HepG2 (cell line): Measurements from ENCODE around the gene SLC35B1. TPM values are rescaled to one million over a fixed set of nuclear protein-coding genes. Genes with fewer than 3 reads are reported as not detected.
A peak's percentile ranks its signal among the peaks of the same experiment; 100 is the strongest.

ENCODE experiments used
- ATAC-seq: fragments of 200-7000 bp; cut with Tn5 transposase; 3 replicates; pipeline ENCODE4 v1.9.1; 2020; ENCODE audit warnings: mild to moderate bottlenecking, moderate library complexity
- BruUV-seq: library from RNA; stranded (reverse); fragments of 400-500 nt; replicated peaks from 2 replicates; lab custom pipeline; 2021; lab: Mats Ljungman, UMichigan
- CTCF ChIA-PET: fragments of 300-600 bp; formaldehyde crosslinking; extraction: SDS; loops from one replicate; lab custom pipeline; 2021; ENCODE audit warnings: low total read pairs, inconsistent platforms, low intra/inter-chr PET ratio; lab: Yijun Ruan, JAX
- POLR2A ChIA-PET: fragments of 350-600 bp; sonication (Branson Sonifier 250); formaldehyde crosslinking; loops from one replicate; lab custom pipeline; 2020; ENCODE audit warnings: antibody characterized with exemption, inconsistent platforms; lab: Yijun Ruan, JAX
- DNase-seq: peaks from one replicate; pipeline ENCODE4 v3.0.0-alpha.2; 2015; ENCODE audit warnings: low spot score
- FAIRE-seq: peaks from 3 replicates; lab custom pipeline; 2011; peaks lifted over from hg19 to GRCh38; lab: Jason Lieb, UNC
- H2AFZ ChIP-seq: one replicate; pipeline ENCODE4 v1.6.1; 2011; ENCODE audit warnings: low read length, inconsistent platforms
- H3K27ac ChIP-seq: fragments of 300-600 bp; 3 replicates; pipeline ENCODE4 v1.8.0; 2011; ENCODE audit warnings: mixed run types, mild to moderate bottlenecking, mixed read lengths, low read length, inconsistent platforms; ENCODE audit not compliant: insufficient read depth; ENCODE audit errors: extremely low read length
- H3K27me3 ChIP-seq, 2 experiments: fragments of 200-600 bp in 1 of 2; 2 replicates in 1 of 2; 3 replicates in 1 of 2; pipeline versions ENCODE4 v1.6.0 to v1.8.0; 2011; ENCODE audit warnings: low read length in 2 of 2, mild to moderate bottlenecking in 2 of 2, moderate library complexity in 2 of 2, inconsistent platforms in 1 of 2; ENCODE audit not compliant: insufficient read depth in 2 of 2, control insufficient read depth in 1 of 2
- H3K36me3 ChIP-seq, 2 experiments: fragments of 200-600 bp in 1 of 2; replicated peaks in 1 of 2; 2 replicates in 1 of 2; 3 replicates in 1 of 2; pipeline versions ENCODE4 v1.5.1 to v1.8.0; 2011; ENCODE audit warnings: low read length in 2 of 2, inconsistent platforms in 1 of 2; ENCODE audit not compliant: insufficient read depth in 2 of 2, control insufficient read depth in 1 of 2
- H3K4me1 ChIP-seq: 2 replicates; pipeline ENCODE4 v1.5.1; 2012; ENCODE audit warnings: low read length, inconsistent platforms; ENCODE audit not compliant: insufficient read depth
- H3K4me2 ChIP-seq: 2 replicates; pipeline ENCODE4 v1.6.0; 2011; ENCODE audit warnings: low read depth, low read length, inconsistent platforms
- H3K4me3 ChIP-seq, 3 experiments: fragments of 200-600 bp in 1 of 3; sonication (generic), shearing (Covaris generic) in 1 of 3; replicated peaks in 1 of 3; 2 replicates each; pipeline ENCODE4 v1.5.1; 2011 to 2016; ENCODE audit warnings: low read length in 3 of 3, inconsistent platforms in 2 of 3, low read depth in 2 of 3, mild to moderate bottlenecking in 2 of 3, control low read depth in 1 of 3, mixed read lengths in 1 of 3; ENCODE audit not compliant: insufficient read depth in 1 of 3
- H3K79me2 ChIP-seq: one replicate; pipeline ENCODE4 v1.6.1; 2011; ENCODE audit warnings: low read length, inconsistent platforms; ENCODE audit not compliant: insufficient read depth
- H3K9ac ChIP-seq: 2 replicates; pipeline ENCODE4 v1.6.0; 2011; ENCODE audit warnings: mild to moderate bottlenecking, low read depth, low read length, inconsistent platforms; ENCODE audit not compliant: insufficient read depth
- H3K9me3 ChIP-seq: 2 replicates; pipeline ENCODE4 v1.5.1; 2012; ENCODE audit warnings: mild to moderate bottlenecking, low read length
- H4K20me1 ChIP-seq: 2 replicates; pipeline ENCODE4 v1.6.0; 2011; ENCODE audit warnings: inconsistent platforms, mild to moderate bottlenecking, low read length, moderate library complexity; ENCODE audit not compliant: insufficient read depth
- HES4 ChIP-seq: sonication (generic); formaldehyde crosslinking; IDR thresholded peaks from 2 replicates; pipeline ENCODE4 v1.9.0; 2021; ENCODE audit warnings: mild to moderate bottlenecking, missing genetic modification reagents, borderline replicate concordance
- KLF16 ChIP-seq, 2 experiments: sonication (generic) in 1 of 2; formaldehyde crosslinking in 1 of 2; IDR thresholded peaks; 2 replicates each; pipeline versions ENCODE4 v1.6.1 to v1.8.0; 2016 to 2023; ENCODE audit warnings: missing genetic modification reagents in 2 of 2, missing compliant biosample characterization in 1 of 2
- MZF1 ChIP-seq: sonication (generic); formaldehyde crosslinking; IDR thresholded peaks from 2 replicates; pipeline ENCODE4 v1.8.1; 2023; ENCODE audit warnings: mild to moderate bottlenecking, missing genetic modification reagents, borderline replicate concordance
- PAWR ChIP-seq: sonication (generic); formaldehyde crosslinking; IDR thresholded peaks from 2 replicates; pipeline ENCODE4 v1.4.0; 2020; ENCODE audit warnings: missing genetic modification reagents, mild to moderate bottlenecking, borderline replicate concordance
- RBFOX2 ChIP-seq: fragments of 200-400 bp; formaldehyde crosslinking; IDR thresholded peaks from 2 replicates; pipeline ENCODE4 v1.6.1; 2017; ENCODE audit warnings: low read depth, mild to moderate bottlenecking, low read length
- TRIM24 ChIP-seq: sonication (generic); formaldehyde crosslinking; IDR thresholded peaks from 2 replicates; pipeline ENCODE4 v1.8.0; 2022; ENCODE audit warnings: mild to moderate bottlenecking, missing genetic modification reagents
- ZNF577 ChIP-seq: sonication (generic); formaldehyde crosslinking; IDR thresholded peaks from 2 replicates; pipeline ENCODE4 v1.4.0; 2020; ENCODE audit warnings: mild to moderate bottlenecking, low read depth, missing genetic modification reagents, borderline replicate concordance
- WGBS: methylation state at CpG from one replicate; pipeline ENCODE4 v1.1.6; 2017; ENCODE audit warnings: low lambda C conversion rate; 5-methylcytosine and 5-hydroxymethylcytosine counted together
- in situ Hi-C: cut with HindIII; loops from 2 replicates; pipeline ENCODE4 v1.10.0; 2017; ENCODE audit warnings: low pct_unique_long_range_greater_than_20kb; ENCODE audit not compliant: extremely low pct_ligation_motif_present
- intact Hi-C: fragments of 100-400 bp; cut with micrococcal nuclease; formaldehyde crosslinking; loops from one replicate; pipeline ENCODE4 v1.10.0; 2022; ENCODE audit not compliant: unreplicated experiment
- polyA plus RNA-seq, 8 experiments: library from polyadenylated mRNA; depleted of rRNA in 3 of 8; stranded (reverse) in 7 of 8; unstranded in 1 of 8; fragments of >200 nt; fragmentation: Illumina TruSeq in 4 of 8; extraction: Trizol in 4 of 8; gene quantifications; 2 replicates each; pipeline versions ENCODE4 v1.2.1 to v1.2.3, GENCODE V29; 2011 to 2016; ENCODE audit warnings: low read depth in 4 of 8, missing spikeins in 1 of 8, mixed read lengths in 1 of 8; ENCODE audit not compliant: insufficient read depth in 1 of 8
- total RNA-seq, 5 experiments: library from RNA; depleted of rRNA; stranded (reverse); fragments of >200 nt; fragmentation: Illumina TruSeq; extraction: Trizol; gene quantifications; 2 replicates each; pipeline ENCODE4 v1.2.3, GENCODE V29; 2016; ENCODE audit warnings: low read depth in 1 of 5
- TF ChIP-seq, protein P1 (sequence below): sonication (generic); formaldehyde crosslinking; IDR thresholded peaks from 2 replicates; pipeline ENCODE4 v1.9.0; 2022; ENCODE audit warnings: missing genetic modification reagents, mild to moderate bottlenecking, borderline replicate concordance

SLC35B1 gene
- total and polyA plus RNA-seq, 2 of the 13 experiments (the other 11 are each of a cell fraction or from before 2014, with no cell fraction given) = 99.6 to 113 TPM

GRCh38 chr17:49670002-49670401, 37.8 kb downstream of the SLC35B1 start:
- no peak for ATAC-seq
- WGBS = 94% methylated on average over 1 of the region's 1 CpG
- intact Hi-C loops = no loop called here
- Histone ChIP-seq H3K9me3 (no peaks in the 10 kb centered on the region), H3K9ac (no peak overlapping the region), H3K4me1 (peaks cover 8% of the 10 kb centered on the region), H3K4me3 (no peak overlapping the region), H3K27me3 (no peaks in the 10 kb centered on the region), H4K20me1 (0 out of 2 replicates have a peak, but pooled peaks cover under 1% of the 10 kb centered on the region), H3K79me2 (peaks cover 75% of the 10 kb centered on the region), H3K27ac (no peak overlapping the region), H2AFZ (no peak overlapping the region), H3K4me2 (no peak overlapping the region), H3K36me3 (peaks cover 2 to 18% of the 10 kb centered on the region in 2 experiments)
- no TSS peak for BruUV-seq
- in situ Hi-C loops = no loop called here
- no peak for FAIRE-seq
- POLR2A ChIA-PET = interaction anchor here (0.6 kb wide), 1 partner anchor 23 kb away, joined by 3 read pairs; no protein-coding TSS in a partner anchor
- CTCF ChIA-PET = no interaction called here
- DNase-seq = no peak
- no peak for TF ChIP-seq HES4 (CRISPR knock-in tag)
- no peak for TF ChIP-seq ZNF577 (CRISPR knock-in tag)
- TF ChIP-seq, protein P1, sequence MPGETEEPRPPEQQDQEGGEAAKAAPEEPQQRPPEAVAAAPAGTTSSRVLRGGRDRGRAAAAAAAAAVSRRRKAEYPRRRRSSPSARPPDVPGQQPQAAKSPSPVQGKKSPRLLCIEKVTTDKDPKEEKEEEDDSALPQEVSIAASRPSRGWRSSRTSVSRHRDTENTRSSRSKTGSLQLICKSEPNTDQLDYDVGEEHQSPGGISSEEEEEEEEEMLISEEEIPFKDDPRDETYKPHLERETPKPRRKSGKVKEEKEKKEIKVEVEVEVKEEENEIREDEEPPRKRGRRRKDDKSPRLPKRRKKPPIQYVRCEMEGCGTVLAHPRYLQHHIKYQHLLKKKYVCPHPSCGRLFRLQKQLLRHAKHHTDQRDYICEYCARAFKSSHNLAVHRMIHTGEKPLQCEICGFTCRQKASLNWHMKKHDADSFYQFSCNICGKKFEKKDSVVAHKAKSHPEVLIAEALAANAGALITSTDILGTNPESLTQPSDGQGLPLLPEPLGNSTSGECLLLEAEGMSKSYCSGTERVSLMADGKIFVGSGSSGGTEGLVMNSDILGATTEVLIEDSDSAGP (CRISPR knock-in tag) = no peak
- TF ChIP-seq MZF1 (CRISPR knock-in tag) = no peak
- TF ChIP-seq TRIM24 (CRISPR knock-in tag) = no peak
- 0 out of 2 replicates have a peak, but pooled peaks have one; percentile 22 for TF ChIP-seq RBFOX2
- TF ChIP-seq PAWR (CRISPR knock-in tag) = no peak
- TF ChIP-seq KLF16 (CRISPR knock-in tag; IDR thresholded peaks at IDR 0.05) = no peak
